ENCODE results near the gene FECH.

- TF ChIP-seq, protein P1, sequence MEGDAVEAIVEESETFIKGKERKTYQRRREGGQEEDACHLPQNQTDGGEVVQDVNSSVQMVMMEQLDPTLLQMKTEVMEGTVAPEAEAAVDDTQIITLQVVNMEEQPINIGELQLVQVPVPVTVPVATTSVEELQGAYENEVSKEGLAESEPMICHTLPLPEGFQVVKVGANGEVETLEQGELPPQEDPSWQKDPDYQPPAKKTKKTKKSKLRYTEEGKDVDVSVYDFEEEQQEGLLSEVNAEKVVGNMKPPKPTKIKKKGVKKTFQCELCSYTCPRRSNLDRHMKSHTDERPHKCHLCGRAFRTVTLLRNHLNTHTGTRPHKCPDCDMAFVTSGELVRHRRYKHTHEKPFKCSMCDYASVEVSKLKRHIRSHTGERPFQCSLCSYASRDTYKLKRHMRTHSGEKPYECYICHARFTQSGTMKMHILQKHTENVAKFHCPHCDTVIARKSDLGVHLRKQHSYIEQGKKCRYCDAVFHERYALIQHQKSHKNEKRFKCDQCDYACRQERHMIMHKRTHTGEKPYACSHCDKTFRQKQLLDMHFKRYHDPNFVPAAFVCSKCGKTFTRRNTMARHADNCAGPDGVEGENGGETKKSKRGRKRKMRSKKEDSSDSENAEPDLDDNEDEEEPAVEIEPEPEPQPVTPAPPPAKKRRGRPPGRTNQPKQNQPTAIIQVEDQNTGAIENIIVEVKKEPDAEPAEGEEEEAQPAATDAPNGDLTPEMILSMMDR (conservative IDR thresholded peaks at IDR 0.05; ENCODE audit: low read depth, low read length), result no peak
- TF ChIP-seq POLR2A (IDR thresholded peaks at IDR 0.05; ENCODE audit: low read depth, low read length) (no peak), RCOR1 (IDR thresholded peaks at IDR 0.05; ENCODE audit: insufficient replicate concordance, low read length) (no peak), FOS (IDR thresholded peaks at IDR 0.05; ENCODE audit: low read depth, low read length) (no peak), CEBPB (IDR thresholded peaks at IDR 0.05; ENCODE audit: low read depth, low read length) (no peak), USF2 (IDR thresholded peaks at IDR 0.05; ENCODE audit: low read depth, low read length) (no peak)
These were observed 1.1 kb downstream of the FECH start for GRCh38 chr18:57585421-57585820.
